Loucy (cell line): ENCODE data around the gene UNC5B.

ENCODE experiments used
- EZH2phosphoT487 ChIP-seq: fragments of 200-600 bp; IDR thresholded peaks from 2 replicates; pipeline ENCODE4 v1.6.1; 2018; ENCODE audit warnings: antibody characterized with exemption, mild to moderate bottlenecking, moderate library complexity, borderline replicate concordance
- TF ChIP-seq, protein P1 (sequence below): fragments of 200-600 bp; sonication (generic); conservative IDR thresholded peaks from 2 replicates; pipeline ENCODE4 v1.5.1; 2014; ENCODE audit warnings: mild to moderate bottlenecking, antibody characterized with exemption, low read length

DNA sequence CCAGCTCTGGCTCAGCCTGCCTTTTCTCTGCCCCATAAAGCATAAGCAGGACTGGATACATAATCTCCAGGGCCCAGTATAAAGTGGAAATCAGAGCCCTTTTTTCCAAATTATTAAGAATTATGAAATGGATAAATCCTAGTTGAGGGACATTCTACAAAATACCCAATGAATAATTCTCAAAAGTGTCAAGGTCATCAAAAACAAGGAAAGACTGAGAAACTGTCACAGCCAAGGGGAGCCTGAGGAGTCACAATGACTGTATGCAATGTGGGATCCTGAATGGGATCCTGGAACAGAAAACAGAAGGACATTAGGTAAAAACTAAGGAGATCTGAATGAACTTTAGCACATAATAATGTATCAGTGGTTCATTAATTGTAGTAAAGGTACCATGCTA, 4.8 kb upstream of the UNC5B start:
- TF ChIP-seq, protein P1, sequence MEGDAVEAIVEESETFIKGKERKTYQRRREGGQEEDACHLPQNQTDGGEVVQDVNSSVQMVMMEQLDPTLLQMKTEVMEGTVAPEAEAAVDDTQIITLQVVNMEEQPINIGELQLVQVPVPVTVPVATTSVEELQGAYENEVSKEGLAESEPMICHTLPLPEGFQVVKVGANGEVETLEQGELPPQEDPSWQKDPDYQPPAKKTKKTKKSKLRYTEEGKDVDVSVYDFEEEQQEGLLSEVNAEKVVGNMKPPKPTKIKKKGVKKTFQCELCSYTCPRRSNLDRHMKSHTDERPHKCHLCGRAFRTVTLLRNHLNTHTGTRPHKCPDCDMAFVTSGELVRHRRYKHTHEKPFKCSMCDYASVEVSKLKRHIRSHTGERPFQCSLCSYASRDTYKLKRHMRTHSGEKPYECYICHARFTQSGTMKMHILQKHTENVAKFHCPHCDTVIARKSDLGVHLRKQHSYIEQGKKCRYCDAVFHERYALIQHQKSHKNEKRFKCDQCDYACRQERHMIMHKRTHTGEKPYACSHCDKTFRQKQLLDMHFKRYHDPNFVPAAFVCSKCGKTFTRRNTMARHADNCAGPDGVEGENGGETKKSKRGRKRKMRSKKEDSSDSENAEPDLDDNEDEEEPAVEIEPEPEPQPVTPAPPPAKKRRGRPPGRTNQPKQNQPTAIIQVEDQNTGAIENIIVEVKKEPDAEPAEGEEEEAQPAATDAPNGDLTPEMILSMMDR, result no peak
- no peak for TF ChIP-seq EZH2phosphoT487
